ENCODE data around the gene GSDMA.
A peak's percentile ranks its signal among the peaks of the same experiment; 100 is the strongest.

The GSDMA gene

DNA sequence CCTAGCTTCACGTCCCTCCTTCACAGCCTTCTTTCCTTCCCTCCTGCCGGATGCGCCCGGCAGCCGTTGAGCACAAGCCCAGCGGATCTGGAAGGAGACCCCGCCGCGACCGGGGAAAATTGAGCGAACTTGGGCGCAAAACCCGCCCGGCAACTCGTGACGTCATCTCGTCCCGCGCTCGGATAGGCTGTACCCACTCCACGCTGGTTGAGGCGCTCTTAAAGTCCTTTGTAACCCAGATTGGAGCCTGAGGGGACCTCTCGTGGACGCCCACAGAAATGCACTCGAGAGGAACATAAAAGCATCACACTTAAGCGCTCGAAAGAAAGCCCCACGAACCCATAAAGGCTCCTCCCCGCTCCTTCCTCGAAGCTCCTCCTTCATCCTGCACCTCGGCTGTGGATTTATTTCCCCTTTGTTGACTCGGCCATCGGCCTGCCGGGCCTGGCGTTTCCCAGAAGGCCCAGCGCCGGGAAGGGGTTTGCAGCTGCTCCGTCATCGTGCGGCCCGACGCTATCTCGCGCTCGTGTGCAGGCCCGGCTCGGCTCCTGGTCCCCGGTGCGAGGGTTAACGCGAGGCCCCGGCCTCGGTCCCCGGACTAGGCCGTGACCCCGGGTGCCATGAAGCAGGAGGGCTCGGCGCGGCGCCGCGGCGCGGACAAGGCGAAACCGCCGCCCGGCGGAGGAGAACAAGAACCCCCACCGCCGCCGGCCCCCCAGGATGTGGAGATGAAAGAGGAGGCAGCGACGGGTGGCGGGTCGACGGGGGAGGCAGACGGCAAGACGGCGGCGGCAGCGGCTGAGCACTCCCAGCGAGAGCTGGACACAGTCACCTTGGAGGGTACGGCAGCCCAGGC is 17.8 kb downstream of the GSDMA start, which contains the start of gene PSMD3 (continued):
- peak; percentile 65; the same call in 1 of the 2 replicates for TF ChIP-seq ZNF558 (tag by site-specific recombination; IDR thresholded peaks at IDR 0.05)
- TF ChIP-seq CTCF (tag by site-specific recombination; IDR thresholded peaks at IDR 0.05), result peak; percentile 64; the same call in 1 of the 2 replicates
- TF ChIP-seq, protein P1, sequence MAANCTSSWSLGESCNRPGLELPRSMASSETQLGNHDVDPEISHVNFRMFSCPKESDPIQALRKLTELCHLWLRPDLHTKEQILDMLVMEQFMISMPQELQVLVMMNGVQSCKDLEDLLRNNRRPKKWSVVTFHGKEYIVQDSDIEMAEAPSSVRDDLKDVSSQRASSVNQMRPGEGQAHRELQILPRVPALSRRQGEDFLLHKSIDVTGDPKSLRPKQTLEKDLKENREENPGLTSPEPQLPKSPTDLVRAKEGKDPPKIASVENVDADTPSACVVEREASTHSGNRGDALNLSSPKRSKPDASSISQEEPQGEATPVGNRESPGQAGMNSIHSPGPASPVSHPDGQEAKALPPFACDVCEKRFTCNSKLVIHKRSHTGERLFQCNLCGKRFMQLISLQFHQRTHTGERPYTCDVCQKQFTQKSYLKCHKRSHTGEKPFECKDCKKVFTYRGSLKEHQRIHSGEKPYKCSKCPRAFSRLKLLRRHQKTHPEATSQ (tag by site-specific recombination; IDR thresholded peaks at IDR 0.05), result no peak; the same call in none of the 2 replicates
- TF ChIP-seq ZNF600 (tag by site-specific recombination; IDR thresholded peaks at IDR 0.05), result peak; percentile 76
- TF ChIP-seq SCRT2 (tag by site-specific recombination; IDR thresholded peaks at IDR 0.05), result peak; percentile 66; the same call in 1 of the 2 replicates
- TF ChIP-seq, protein P2, sequence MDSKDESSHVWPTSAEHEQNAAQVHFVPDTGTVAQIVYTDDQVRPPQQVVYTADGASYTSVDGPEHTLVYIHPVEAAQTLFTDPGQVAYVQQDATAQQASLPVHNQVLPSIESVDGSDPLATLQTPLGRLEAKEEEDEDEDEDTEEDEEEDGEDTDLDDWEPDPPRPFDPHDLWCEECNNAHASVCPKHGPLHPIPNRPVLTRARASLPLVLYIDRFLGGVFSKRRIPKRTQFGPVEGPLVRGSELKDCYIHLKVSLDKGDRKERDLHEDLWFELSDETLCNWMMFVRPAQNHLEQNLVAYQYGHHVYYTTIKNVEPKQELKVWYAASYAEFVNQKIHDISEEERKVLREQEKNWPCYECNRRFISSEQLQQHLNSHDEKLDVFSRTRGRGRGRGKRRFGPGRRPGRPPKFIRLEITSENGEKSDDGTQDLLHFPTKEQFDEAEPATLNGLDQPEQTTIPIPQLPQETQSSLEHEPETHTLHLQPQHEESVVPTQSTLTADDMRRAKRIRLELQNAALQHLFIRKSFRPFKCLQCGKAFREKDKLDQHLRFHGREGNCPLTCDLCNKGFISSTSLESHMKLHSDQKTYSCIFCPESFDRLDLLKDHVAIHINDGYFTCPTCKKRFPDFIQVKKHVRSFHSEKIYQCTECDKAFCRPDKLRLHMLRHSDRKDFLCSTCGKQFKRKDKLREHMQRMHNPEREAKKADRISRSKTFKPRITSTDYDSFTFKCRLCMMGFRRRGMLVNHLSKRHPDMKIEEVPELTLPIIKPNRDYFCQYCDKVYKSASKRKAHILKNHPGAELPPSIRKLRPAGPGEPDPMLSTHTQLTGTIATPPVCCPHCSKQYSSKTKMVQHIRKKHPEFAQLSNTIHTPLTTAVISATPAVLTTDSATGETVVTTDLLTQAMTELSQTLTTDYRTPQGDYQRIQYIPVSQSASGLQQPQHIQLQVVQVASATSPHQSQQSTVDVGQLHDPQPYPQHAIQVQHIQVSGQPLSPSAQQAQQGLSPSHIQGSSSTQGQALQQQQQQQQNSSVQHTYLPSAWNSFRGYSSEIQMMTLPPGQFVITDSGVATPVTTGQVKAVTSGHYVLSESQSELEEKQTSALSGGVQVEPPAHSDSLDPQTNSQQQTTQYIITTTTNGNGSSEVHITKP (tag by site-specific recombination; IDR thresholded peaks at IDR 0.05), result peak; percentile 40
- TF ChIP-seq, protein P3, sequence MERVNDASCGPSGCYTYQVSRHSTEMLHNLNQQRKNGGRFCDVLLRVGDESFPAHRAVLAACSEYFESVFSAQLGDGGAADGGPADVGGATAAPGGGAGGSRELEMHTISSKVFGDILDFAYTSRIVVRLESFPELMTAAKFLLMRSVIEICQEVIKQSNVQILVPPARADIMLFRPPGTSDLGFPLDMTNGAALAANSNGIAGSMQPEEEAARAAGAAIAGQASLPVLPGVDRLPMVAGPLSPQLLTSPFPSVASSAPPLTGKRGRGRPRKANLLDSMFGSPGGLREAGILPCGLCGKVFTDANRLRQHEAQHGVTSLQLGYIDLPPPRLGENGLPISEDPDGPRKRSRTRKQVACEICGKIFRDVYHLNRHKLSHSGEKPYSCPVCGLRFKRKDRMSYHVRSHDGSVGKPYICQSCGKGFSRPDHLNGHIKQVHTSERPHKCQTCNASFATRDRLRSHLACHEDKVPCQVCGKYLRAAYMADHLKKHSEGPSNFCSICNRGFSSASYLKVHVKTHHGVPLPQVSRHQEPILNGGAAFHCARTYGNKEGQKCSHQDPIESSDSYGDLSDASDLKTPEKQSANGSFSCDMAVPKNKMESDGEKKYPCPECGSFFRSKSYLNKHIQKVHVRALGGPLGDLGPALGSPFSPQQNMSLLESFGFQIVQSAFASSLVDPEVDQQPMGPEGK (tag by site-specific recombination; IDR thresholded peaks at IDR 0.05), result peak; percentile 76; the same call in 1 of the 2 replicates
- peak; percentile 88 for TF ChIP-seq ZXDB (tag by site-specific recombination; IDR thresholded peaks at IDR 0.05)
- TF ChIP-seq, protein P4, sequence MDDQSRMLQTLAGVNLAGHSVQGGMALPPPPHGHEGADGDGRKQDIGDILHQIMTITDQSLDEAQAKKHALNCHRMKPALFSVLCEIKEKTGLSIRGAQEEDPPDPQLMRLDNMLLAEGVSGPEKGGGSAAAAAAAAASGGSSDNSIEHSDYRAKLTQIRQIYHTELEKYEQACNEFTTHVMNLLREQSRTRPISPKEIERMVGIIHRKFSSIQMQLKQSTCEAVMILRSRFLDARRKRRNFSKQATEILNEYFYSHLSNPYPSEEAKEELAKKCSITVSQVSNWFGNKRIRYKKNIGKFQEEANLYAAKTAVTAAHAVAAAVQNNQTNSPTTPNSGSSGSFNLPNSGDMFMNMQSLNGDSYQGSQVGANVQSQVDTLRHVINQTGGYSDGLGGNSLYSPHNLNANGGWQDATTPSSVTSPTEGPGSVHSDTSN (CRISPR knock-in tag; IDR thresholded peaks at IDR 0.05), result peak; percentile 92
- 0 out of 2 replicates have a peak, but pooled peaks have one; percentile 2 for TF ChIP-seq ZNF302 (tag by site-specific recombination; IDR thresholded peaks at IDR 0.05; ENCODE audit: low read depth)
- TF ChIP-seq ZNF155 (tag by site-specific recombination; IDR thresholded peaks at IDR 0.05), result no peak
- no peak for TF ChIP-seq ZFP3 (tag by site-specific recombination; IDR thresholded peaks at IDR 0.05; ENCODE audit: low read depth)
- TF ChIP-seq ZNF266 (tag by site-specific recombination; IDR thresholded peaks at IDR 0.05; ENCODE audit: low read depth), result peak; percentile 58; the same call in 1 of the 2 replicates
- TF ChIP-seq, protein P5, sequence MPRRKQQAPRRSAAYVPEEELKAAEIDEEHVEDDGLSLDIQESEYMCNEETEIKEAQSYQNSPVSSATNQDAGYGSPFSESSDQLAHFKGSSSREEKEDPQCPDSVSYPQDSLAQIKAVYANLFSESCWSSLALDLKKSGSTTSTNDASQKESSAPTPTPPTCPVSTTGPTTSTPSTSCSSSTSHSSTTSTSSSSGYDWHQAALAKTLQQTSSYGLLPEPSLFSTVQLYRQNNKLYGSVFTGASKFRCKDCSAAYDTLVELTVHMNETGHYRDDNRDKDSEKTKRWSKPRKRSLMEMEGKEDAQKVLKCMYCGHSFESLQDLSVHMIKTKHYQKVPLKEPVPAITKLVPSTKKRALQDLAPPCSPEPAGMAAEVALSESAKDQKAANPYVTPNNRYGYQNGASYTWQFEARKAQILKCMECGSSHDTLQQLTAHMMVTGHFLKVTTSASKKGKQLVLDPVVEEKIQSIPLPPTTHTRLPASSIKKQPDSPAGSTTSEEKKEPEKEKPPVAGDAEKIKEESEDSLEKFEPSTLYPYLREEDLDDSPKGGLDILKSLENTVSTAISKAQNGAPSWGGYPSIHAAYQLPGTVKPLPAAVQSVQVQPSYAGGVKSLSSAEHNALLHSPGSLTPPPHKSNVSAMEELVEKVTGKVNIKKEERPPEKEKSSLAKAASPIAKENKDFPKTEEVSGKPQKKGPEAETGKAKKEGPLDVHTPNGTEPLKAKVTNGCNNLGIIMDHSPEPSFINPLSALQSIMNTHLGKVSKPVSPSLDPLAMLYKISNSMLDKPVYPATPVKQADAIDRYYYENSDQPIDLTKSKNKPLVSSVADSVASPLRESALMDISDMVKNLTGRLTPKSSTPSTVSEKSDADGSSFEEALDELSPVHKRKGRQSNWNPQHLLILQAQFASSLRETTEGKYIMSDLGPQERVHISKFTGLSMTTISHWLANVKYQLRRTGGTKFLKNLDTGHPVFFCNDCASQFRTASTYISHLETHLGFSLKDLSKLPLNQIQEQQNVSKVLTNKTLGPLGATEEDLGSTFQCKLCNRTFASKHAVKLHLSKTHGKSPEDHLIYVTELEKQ (tag by site-specific recombination; IDR thresholded peaks at IDR 0.05; ENCODE audit: borderline replicate concordance), result no peak
- peak; percentile 90 for TF ChIP-seq ZBTB10 (tag by site-specific recombination; IDR thresholded peaks at IDR 0.05)
- TF ChIP-seq RBAK (tag by site-specific recombination; IDR thresholded peaks at IDR 0.05), result no peak
- no peak for TF ChIP-seq ZNF350 (tag by site-specific recombination; IDR thresholded peaks at IDR 0.05)
- peak; percentile 97 for TF ChIP-seq ZNF629 (tag by site-specific recombination; IDR thresholded peaks at IDR 0.05)
- no peak for TF ChIP-seq BCL11B (tag by site-specific recombination; IDR thresholded peaks at IDR 0.05; ENCODE audit: low read depth)
- no peak for TF ChIP-seq ZNF510 (tag by site-specific recombination; IDR thresholded peaks at IDR 0.05; ENCODE audit: insufficient replicate concordance)
- no peak for TF ChIP-seq ZNF423 (tag by site-specific recombination; IDR thresholded peaks at IDR 0.05)
